ENCODE data around the gene RBM15B.
A peak's percentile ranks its signal among the peaks of the same experiment; 100 is the strongest.

The RBM15B gene

DNA sequence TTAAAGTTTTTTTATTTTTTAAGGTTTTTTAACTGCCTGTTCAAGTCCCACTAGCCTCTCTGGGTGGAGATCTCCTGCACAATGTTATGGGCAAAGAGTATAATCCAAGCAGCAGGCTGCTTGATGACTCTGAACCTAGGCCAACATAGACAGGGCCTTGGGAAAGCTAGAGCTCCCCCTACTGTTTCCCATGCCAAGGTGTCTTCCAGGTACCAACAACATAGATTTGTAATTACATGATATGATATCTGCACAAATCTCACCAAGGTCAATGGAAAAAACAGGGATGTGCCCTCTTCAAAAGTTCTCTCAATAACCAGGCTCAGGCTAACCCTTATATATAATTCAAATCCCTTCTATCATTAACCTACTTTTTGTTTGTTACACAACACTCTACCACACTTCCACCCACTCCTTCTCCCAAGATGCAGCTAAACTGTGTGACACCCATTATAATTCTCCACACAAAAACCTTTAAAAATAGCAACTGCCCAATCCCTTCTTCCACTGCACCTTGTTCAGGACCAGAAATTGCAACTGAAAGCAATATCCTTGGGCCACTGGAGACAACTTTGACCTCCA lies 43.8 kb downstream of the RBM15B start:
- DNase-seq (ENCODE audit: extremely low spot score, insufficient read length, low read depth) (peak; percentile 26), FAIRE-seq (no peak)

DNA sequence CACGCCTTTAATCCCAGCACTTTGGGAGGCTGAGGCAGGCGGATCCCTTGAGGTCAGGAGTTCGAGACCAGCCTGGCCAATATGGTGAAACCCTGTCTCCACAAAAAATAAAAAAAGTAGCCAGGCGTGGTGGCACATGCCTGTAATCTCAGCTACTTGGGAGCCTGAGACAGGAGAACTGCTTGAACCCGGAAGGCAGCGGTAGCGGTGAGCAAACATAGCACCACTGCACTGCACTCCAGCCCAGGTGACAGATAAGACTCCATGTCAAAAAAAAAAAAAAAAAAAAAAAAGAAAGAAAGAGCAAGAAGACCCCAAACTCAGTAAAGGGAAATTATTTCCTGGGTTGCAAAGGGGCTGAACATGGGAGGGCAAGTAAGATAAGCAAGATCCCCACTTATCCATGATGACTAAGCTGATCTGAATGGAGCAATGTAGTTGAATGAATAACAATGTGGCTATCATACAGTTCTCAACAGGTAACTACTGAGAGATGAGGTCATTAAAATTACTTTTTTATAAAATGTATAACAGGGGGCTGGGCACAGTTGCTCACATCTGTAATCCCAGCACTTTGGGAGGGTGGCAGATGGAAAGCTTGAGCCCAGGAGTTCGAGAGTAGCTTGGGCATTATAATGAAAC lies 46.0 kb downstream of the RBM15B start:
- DNase-seq (ENCODE audit: extremely low spot score, insufficient read length, low read depth) (no peak), FAIRE-seq (no peak)

DNA sequence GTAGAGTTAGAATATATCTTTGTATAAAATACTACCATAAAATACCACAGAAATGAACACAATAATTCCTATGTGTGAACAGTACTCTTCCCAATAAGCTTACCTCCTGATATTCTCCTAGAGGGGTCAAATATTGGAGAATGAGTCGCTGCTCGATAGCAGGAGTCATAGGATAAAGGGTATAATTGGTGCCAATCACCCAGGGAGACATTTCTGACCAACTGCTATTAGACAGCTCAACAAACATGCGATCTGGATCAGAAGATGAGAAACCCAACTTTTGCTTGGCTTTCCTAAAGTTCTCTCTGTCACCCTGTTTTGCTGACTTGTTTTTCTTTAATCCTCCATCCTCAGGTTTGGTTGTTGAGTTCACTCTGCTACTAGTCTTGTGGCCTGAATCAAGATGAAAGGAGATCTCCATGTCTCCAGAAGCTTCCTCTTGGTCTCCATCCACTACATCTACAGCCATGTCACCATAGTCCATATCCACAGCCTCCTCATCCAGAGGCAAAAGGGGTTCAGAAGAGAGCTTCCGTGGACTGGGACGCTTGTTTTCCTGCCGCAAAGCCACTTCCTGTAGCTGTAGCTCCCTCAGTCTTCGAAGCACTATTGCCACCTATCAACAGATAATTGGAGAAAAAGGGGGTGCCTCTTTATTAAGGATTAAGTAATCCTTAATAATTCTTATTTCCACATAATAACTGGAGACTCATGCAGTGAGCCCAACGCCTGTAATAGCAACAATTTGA lies 50.4 kb downstream of the RBM15B start:
- no peak for DNase-seq (ENCODE audit: extremely low spot score, insufficient read length, low read depth)
- FAIRE-seq, result no peak

DNA sequence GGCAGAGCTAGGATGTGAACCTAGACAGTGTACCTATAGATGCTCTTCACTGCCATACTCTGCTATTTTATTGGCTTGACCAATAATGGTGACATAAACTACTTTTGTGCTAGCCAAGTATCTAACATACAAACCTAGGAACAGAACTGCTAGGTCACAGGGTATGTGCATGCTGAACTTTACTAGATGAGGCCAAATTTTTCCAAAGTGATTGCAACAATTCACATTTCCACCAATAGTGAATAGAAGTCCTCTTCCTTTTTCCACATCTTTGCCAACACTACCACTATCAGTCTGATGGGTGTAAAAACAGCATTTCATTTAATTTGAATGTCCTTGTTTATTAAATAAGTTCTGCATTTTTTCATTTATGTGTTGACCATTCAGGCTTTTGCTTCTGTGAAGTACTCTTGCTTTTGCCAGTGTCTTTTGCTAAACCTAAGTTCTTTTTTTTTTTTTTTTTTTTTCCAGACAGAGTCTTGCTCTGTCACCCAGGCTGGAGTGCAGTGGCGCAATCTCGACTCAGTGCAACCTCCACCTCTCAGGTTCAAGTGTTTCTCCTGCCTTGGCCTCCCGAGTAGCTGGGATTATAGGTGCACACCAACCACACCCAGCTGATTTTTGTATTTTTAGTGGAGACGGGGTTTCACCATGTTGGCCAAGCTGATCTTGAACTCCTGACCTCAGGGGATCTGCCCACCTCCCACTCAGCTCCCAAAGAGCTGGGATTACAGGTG lies 54.6 kb downstream of the RBM15B start:
- FAIRE-seq, result no peak
- no peak for DNase-seq (ENCODE audit: extremely low spot score, insufficient read length, low read depth)

Data from GM18507 (cell line).